HFFc6 (cell line): ENCODE results near the gene CTSH. TPM values are rescaled to one million over a fixed set of nuclear protein-coding genes. Genes with fewer than 3 reads are reported as not detected.
"Not testable (repeated sequence)": the region's sequence is repeated elsewhere in the genome, so short reads cannot be mapped to it uniquely, and the experiment has no call there.

Experiments used
- DNase-seq: peaks from one replicate; pipeline ENCODE4 v3.0.0-alpha.2; 2018
- H3K27ac Mint-ChIP-seq: 2 replicates; pipeline ENCODE4 v1.8.0; 2020; ENCODE audit warnings: mild to moderate bottlenecking, mixed read lengths
- H3K27me3 Mint-ChIP-seq: 2 replicates; pipeline ENCODE4 v1.8.0; 2021; ENCODE audit warnings: mild to moderate bottlenecking, moderate library complexity, mixed read lengths; ENCODE audit not compliant: insufficient read depth
- H3K36me3 Mint-ChIP-seq: 2 replicates; pipeline ENCODE4 v1.8.0; 2021; ENCODE audit warnings: low read depth, mixed read lengths
- H3K4me1 Mint-ChIP-seq: 2 replicates; pipeline ENCODE4 v1.8.0; 2020; ENCODE audit warnings: low read depth, mixed read lengths
- H3K4me3 Mint-ChIP-seq: 2 replicates; pipeline ENCODE4 v1.8.0; 2020; ENCODE audit warnings: mild to moderate bottlenecking, moderate library complexity, mixed read lengths
- H3K9me3 Mint-ChIP-seq: 2 replicates; pipeline ENCODE4 v1.8.0; 2020; ENCODE audit warnings: mild to moderate bottlenecking, mixed read lengths
- CTCF ChIP-seq: fragments of 200-600 bp; sonication (generic); IDR thresholded peaks from 2 replicates; pipeline ENCODE4 v1.5.0; 2021; ENCODE audit warnings: antibody characterized with exemption, mild to moderate bottlenecking
- total RNA-seq, 6 experiments: library from RNA; stranded (reverse); fragmentation: NEBNext Ultra II Directional; extraction: Animal tissue kit (Norgen Biotek cat#: 25700); gene quantifications; 2 replicates in 1 of 6; 3 replicates in 5 of 6; pipeline ENCODE4 v1.2.3, GENCODE V29; 2021

The CTSH gene
- total RNA-seq, 6 experiments from 2014 or later = 0.20 to 0.53 (median 0.38) TPM; not detected in 1

- peak overlapping the region; percentile 26; the same call in 1 of the 2 replicates for H3K27ac Mint-ChIP-seq
- peaks cover 15% of the 10 kb centered on the region for H3K4me1 Mint-ChIP-seq
- DNase-seq = no peak
- no peaks in the 10 kb centered on the region for H3K9me3 Mint-ChIP-seq
- peaks cover 40% of the 10 kb centered on the region for H3K27me3 Mint-ChIP-seq
- H3K36me3 Mint-ChIP-seq = no peaks in the 10 kb centered on the region
- no peak for TF ChIP-seq CTCF
- H3K4me3 Mint-ChIP-seq = no peak overlapping the region
These were observed 13.2 kb downstream of the CTSH start for GRCh38 chr15:78931439-78932257.

DNA sequence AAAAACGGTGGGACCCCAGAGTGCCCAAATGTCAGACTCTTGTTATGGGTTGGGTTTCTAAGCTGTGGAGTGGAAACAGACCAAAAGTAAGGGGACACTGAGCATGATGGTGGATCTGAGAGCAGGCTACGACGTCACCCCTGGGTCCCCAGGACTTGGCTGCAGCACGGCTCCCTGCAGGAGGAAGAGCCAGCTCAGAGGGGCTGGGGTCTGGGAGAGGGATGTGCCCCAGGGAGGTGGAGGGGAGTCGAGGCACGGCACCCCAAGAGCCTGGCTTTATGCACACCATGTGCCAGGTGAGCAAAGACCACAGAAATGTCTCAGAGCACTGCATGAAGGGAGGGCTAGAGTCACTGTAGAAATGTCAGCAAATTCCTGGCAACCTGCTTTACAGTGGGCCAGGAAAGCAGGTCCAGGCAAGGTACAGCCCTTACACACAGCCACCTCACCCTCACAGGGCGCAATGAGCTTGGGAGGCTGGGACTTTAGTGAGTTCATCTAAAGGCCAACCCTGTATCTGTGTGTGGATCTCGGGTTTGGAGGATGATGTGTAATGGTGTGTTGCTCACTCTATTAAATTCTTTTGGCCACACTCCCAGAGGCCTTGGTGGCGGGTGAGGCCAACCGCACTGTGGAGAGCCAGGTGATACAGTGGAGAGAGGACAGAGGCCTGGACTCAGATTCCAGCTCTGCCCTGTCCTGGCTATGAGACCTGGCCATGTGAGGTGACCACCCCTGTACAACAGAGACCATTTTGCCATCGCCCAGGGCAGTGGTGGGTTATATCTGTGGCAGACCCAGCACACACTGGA is 14.1 kb downstream of the CTSH start:
- peak; percentile 95 for DNase-seq
- Mint-ChIP-seq H3K4me3 (no peak overlapping the region), H3K36me3 (no peaks in the 10 kb centered on the region), H3K9me3 (no peaks in the 10 kb centered on the region), H3K4me1 (peaks cover 15% of the 10 kb centered on the region), H3K27me3 (peaks cover 40% of the 10 kb centered on the region), H3K27ac (peak overlapping the region; percentile 26; the same call in 1 of the 2 replicates)
- TF ChIP-seq CTCF = no peak

GRCh38 chr15:78929536-78930264 is 15.1 kb downstream of the CTSH start:
- TF ChIP-seq CTCF = no peak
- peaks cover 15% of the 10 kb centered on the region for H3K4me1 Mint-ChIP-seq
- H3K9me3 Mint-ChIP-seq = no peaks in the 10 kb centered on the region
- no peak for DNase-seq
- no peak overlapping the region for H3K4me3 Mint-ChIP-seq
- no peaks in the 10 kb centered on the region for H3K36me3 Mint-ChIP-seq
- peaks cover 39% of the 10 kb centered on the region for H3K27me3 Mint-ChIP-seq
- H3K27ac Mint-ChIP-seq = no peak overlapping the region

DNA sequence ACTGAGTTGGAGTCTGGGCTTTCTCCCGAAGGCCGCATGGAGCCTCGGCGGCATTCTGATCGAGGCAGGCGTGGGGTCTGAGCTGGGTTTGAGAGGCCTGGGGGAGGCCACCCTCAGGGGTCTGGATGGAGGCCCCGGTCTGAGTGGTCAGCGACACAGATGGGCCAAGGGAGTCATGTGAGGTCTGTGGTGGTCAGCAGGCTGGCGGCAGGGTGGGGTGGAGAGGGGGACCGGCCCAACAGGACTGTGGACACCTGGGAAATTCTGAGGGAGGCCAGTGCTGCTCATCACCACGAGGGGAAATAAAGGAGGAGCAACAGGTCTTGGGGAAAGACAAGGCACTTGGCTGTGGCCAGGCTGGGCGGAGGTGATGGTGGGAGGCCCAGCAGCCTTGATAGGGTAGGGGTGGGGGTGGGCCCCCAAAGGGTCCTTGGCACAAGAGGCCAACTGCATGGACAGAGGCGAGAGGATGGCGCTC is 16.2 kb downstream of the CTSH start:
- peaks cover 30% of the 10 kb centered on the region for H3K27me3 Mint-ChIP-seq
- no peak overlapping the region for H3K27ac Mint-ChIP-seq
- DNase-seq = no peak
- peaks cover 15% of the 10 kb centered on the region for H3K4me1 Mint-ChIP-seq
- no peaks in the 10 kb centered on the region for H3K36me3 Mint-ChIP-seq
- no peak for TF ChIP-seq CTCF
- no peak overlapping the region for H3K4me3 Mint-ChIP-seq
- H3K9me3 Mint-ChIP-seq = no peaks in the 10 kb centered on the region

- not testable (repeated sequence) for DNase-seq, H3K36me3 Mint-ChIP-seq, H3K4me3 Mint-ChIP-seq, H3K9me3 Mint-ChIP-seq, H3K27ac Mint-ChIP-seq
- Mint-ChIP-seq H3K4me1 (peaks cover 15% of the 10 kb centered on the region), H3K27me3 (peaks cover 26% of the 10 kb centered on the region)
These were observed 16.7 kb downstream of the CTSH start for GRCh38 chr15:78928176-78928575.
